Retina (tissue), 1 donor: ENCODE data around the gene PDSS2.

Experiments
- DNase-seq: peaks from one replicate; pipeline ENCODE4 v3.0.0-alpha.2; 2016

PDSS2 gene

DNA sequence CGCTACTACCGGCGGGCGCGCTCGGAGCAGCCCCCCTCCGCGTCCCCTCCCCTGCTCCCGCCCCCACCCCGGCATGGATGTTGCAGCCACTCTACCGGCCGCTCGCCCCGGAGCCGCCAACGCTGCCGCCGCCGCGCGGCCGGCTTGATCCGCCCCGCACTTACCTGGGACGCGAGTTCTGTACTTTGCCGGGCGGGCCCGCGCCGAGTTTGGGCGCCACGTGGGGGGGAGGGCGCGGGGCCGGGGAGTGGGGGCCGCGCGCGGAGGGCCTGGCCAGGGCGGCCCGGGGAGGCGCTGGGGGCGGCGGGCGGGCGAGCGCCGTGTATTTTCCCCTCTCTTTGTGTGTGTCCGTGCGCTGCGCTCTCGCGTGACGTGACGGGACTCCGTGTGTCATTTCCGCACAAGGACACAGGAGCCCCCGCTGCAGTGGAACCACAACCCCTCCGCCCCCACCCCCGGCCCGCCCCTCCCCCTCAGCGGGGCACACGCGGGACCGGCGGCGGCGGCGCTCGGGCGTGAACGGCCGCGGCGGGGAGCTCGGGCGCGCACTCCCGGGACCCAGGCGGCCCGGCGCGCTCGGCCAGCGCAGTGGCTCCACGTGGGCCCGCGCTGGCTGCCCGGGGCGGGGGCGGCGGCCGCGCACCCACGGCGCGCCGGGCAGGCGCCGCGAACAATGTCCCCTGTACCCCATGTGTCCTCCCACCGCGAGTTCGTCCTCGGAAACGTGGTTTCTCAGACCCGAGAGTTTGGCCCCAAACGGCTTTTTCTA, 344.3 kb downstream of the PDSS2 start, which contains the start of gene BEND3:
Gene BEND3 (minus strand): TSS at position 590 of the 769 bp plus-strand sequence. CDS start 16,230 bp downstream, outside the sequence.
- no peak for DNase-seq

DNA sequence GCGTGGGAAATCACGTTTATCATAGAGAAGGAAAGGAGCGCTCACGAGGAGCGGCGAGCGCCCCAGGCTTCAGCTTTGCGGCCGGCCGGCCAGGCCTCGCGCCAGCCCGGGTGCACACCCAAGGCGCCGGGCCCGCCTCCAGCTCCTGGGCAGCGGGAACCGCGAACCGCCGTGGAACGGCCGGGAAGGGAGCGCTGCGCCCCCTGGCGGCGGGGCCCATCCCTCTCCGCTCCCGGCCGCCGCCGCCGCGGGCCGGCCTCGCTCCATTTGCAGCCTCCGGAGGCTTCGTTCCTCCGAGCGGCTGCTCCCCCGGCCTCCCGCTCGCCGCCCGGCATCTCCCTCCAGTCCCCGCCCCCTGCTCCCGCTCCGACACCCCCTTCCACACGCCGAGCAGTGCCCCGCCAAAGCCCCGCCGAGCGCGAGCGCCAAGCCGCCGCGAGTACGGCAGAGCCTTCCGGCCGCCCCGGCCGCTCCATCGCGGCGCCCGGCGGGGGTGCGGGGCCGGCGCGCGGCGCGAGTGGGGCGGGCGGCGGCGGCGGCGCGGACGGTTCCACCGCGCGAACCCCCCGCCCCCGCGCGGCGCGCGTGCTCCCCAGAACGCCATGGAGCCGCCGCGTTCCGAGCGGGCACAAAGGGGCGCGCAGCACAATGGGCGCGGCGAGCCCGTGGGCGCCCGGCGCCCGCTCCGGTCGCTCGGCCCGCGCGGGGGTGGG, 345.0 kb downstream of the PDSS2 start:
- DNase-seq = peak; percentile 93

DNA sequence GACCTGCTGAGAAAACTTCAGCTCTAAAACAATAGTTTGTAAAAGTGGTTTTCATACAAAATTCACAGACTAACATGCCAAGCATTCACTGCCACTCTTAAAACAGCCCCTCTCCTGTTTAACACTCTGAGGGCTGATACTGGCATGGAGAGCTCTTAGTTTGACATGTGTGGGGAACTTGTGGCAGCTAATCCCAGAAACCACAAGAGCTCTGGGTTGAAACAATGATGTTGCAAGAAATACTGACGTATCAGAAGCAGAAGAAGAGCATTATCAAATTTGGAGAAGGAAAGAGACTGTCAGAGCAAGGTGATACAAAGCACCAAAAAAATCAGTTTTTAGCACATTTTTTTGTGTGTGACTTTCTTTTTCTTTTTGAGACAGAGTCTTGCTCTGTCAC, 349.2 kb downstream of the PDSS2 start:
- no peak for DNase-seq

DNA sequence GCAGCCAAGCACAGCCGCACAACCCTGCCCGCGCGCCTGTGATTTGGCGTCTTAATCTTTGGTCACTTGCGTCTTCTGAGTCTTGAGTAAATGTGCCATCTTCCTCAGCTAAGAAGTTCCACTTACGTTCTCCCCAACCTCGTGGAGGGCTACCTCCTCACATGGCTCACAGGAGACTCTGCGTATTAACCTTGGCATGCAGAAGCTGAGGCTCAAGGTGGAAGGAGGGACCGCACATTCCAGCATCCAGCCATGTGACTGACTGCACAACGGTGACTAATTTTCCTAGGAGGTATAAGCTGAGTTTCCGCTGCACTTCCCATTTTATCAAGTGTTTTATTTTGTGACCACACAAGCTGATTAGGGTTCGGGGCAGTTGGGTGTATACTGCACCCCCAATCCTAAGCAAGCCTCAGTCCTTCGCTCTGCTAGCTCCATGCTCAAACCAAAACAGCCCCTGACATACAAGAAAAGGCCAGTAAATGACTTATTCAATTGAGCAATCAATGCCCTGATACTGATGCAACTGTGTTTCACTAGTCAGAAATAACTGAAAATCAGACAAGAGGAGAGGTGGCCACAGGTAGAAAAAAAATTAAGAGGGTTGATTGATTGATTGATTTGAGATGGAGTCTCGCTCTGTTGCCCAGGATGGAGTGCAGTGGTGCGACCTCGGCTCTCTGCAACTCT, 351.0 kb downstream of the PDSS2 start:
- no peak for DNase-seq

- no peak for DNase-seq
Observed at GRCh38 chr6:107107791-107108190, 351.6 kb downstream of the PDSS2 start.

GRCh38 chr6:107106165-107106564, 353.2 kb downstream of the PDSS2 start:
- DNase-seq = no peak

DNA sequence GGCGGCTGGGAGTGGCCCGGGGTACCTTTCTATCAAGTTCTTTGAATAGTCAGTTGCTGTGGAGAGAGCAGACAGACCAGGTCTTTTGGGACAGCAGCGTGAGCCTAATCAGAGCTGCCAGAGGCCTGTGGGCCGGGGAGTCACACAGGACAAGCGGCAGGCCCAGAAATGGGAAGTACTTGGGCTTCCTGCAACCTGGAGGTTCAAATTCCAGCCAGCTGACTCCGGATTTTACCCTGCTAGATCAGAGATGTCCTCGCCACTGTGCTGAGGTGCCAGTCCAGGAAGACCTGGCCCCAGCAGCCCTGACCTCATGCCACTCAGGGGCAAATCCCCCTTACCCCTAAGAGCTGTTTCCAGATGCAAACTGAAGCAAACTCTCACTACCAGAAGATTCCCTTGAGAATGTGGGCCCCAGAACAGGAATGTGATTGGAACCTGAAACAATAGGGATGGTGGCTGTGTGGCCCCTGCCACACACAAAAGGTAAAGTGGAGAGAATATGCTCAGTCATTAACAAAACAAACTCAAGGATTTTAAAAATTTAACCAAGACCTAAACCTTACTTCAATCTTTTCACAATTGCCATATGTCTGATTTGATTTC, 353.8 kb downstream of the PDSS2 start:
- DNase-seq = no peak

DNA sequence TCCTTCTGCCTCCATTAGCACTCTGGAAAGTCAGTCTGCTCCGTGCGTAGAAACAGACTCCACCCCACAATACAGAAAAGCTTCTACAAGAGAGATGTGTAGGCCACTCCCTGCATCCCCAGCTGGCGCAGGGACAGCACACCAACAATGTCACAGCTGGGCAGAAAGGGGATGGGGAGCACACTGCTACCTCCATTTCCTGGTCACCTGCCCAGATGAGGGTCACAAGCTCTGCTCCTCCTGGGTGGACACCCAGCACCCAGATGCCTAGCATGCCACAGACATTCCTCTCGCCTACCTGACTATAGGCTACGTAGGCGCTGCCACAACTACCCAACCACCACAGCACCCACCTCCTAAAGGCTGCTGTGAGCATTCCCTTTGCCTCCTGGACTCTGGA, 356.3 kb downstream of the PDSS2 start:
- no peak for DNase-seq
